Subcutaneous abdominal adipose tissue (tissue), 5 donors: ENCODE results near the gene RAP1GAP2.

ENCODE experiments used
- H3K27ac ChIP-seq: one replicate; pipeline ENCODE4 v1.7.0; 2013; ENCODE audit warnings: low read depth, mild to moderate bottlenecking, inconsistent platforms, low read length, moderate library complexity
- H3K27me3 ChIP-seq, 5 donors: one replicate each; pipeline ENCODE4 v1.7.0; 2013; ENCODE audit warnings: low read length in 5 of 5, inconsistent platforms in 1 of 5; ENCODE audit not compliant: control insufficient read depth in 5 of 5, insufficient read depth in 4 of 5
- H3K36me3 ChIP-seq, 5 donors: one replicate each; pipeline ENCODE4 v1.7.0; 2013; ENCODE audit warnings: low read length in 5 of 5; ENCODE audit not compliant: control insufficient read depth in 5 of 5, insufficient read depth in 5 of 5
- H3K4me1 ChIP-seq, 5 donors: one replicate each; pipeline ENCODE4 v1.7.0; 2013; ENCODE audit warnings: low read length in 5 of 5, mild to moderate bottlenecking in 3 of 5, moderate library complexity in 1 of 5; ENCODE audit not compliant: control insufficient read depth in 5 of 5, insufficient read depth in 5 of 5
- H3K4me3 ChIP-seq, 5 donors: one replicate each; pipeline ENCODE4 v1.7.0; 2013; ENCODE audit warnings: low read length in 5 of 5, low read depth in 1 of 5
- H3K9ac ChIP-seq, 5 donors: one replicate each; pipeline ENCODE4 v1.7.0; 2013; ENCODE audit warnings: low read length in 5 of 5, mild to moderate bottlenecking in 4 of 5, moderate library complexity in 3 of 5
- H3K9me3 ChIP-seq, 5 donors: one replicate each; pipeline ENCODE4 v1.7.0; 2013; ENCODE audit warnings: low read length in 5 of 5; ENCODE audit not compliant: control insufficient read depth in 5 of 5
- donor health status: healthy.
- donor health status: healthy.
- donor health status: healthy.
- donor health status: healthy.
- donor health status: healthy.

RAP1GAP2 gene

DNA sequence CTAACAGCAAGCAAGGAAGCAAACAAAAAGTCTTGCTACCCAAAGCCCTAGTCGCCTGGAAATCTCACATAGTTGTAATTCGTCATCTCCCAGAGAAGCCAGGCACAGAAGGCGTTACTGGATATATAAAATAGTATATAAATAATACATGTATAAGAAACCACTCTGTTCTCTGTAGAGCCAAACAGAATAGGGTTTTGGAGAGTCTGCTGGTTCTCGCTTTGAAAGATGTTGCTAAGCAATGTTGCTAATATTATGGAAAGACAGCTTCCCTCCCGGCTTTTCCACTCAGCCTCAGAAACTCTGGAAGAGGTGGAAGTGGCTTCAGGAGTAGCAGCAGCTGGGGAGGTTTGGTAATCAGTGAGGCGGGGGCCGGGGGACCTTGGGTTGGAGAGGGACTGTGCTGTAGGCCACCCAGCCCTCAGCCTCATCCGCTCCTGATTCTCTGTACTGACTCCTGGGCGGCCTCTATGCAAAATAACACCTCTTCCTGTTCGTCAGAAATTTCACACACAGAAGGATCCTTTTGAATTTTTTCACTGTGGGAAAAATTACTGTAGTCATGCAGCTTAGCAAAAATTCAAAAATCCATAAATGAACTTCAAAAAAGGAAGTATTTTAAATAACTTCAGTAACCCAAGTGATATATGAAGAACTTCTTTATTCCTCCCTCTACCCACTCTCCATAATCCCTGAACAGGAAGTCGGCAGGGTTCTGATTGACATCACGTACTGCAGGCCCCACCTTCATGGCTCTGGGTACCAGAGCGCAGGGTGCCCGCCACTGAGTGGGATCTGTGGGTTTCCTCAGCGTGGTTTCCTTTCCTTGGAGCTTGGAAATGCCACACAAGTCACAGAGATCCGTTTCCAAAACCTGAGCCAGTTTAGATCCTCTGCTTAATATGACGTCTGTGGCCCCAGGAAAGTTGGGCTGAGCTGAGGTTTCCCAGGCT is 51.4 kb downstream of the RAP1GAP2 start:
- no peak overlapping the region for H3K27ac ChIP-seq

DNA sequence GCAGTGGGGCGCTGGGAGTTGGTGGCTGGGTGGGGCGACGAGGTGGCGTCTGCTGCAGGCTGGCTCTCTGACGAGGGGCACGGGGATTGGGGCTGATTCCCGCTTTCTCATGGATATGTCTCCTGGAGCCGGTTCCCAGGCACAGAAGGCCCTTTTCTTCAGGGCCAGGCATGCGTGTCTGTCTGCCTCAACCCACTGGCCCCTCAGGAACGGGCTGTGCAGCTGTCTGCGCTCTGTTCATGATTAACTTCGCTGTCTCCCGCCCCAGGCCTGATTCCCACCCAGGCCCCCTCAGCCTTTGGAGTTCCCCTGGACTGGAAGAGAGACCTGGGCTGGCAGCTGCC is 53.1 kb downstream of the RAP1GAP2 start:
- Histone ChIP-seq H3K9ac (no peak overlapping the region), H3K9me3 (no peaks in the 10 kb centered on the region), H3K4me3 (no peak overlapping the region), H3K27me3 (peaks cover 0 to 10% (median 8%) of the 10 kb centered on the region in 5 donors), H3K36me3 (no peaks in the 10 kb centered on the region), H3K4me1 (peaks cover 0 to 30% (median 9%) of the 10 kb centered on the region in 5 donors), H3K27ac (no peak overlapping the region)

More for the DNA sequence above, 51.4 kb downstream of the RAP1GAP2 start:
- Histone ChIP-seq H3K4me3 (no peak overlapping the region), H3K36me3 (no peaks in the 10 kb centered on the region), H3K4me1 (peaks cover 0 to 17% (median 0%) of the 10 kb centered on the region in 5 donors), H3K9ac (no peak overlapping the region), H3K27me3 (peaks cover 0 to 10% (median 5%) of the 10 kb centered on the region in 5 donors), H3K9me3 (no peaks in the 10 kb centered on the region)

DNA sequence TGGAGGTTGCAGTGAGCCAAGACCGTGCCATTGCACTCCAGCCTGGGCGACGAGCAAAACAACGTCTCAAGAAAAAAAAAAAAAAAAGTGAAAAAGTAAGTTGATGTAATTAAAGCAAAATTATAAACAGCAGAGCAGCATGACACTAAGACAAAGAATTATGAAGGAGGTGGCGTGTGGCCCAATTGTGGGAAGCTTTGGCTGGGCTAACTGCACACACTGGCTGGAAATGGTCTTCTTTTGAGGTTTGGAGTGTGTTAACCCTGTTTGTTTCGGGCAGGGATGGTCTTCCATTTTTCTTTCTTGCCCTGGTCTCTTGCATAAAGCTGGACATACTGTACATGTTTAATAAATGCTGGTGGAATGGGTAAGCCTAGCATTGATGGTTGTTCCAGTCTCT is 54.8 kb downstream of the RAP1GAP2 start:
- H3K4me1 ChIP-seq = peaks cover 0 to 34% (median 14%) of the 10 kb centered on the region in 5 donors
- no peak overlapping the region for H3K27ac ChIP-seq
- H3K9ac ChIP-seq = no peak overlapping the region
- H3K36me3 ChIP-seq = no peaks in the 10 kb centered on the region
- peaks cover 11 to 22% (median 14%) of the 10 kb centered on the region in 5 donors for H3K27me3 ChIP-seq
- no peak overlapping the region for H3K4me3 ChIP-seq
- no peaks in the 10 kb centered on the region for H3K9me3 ChIP-seq

DNA sequence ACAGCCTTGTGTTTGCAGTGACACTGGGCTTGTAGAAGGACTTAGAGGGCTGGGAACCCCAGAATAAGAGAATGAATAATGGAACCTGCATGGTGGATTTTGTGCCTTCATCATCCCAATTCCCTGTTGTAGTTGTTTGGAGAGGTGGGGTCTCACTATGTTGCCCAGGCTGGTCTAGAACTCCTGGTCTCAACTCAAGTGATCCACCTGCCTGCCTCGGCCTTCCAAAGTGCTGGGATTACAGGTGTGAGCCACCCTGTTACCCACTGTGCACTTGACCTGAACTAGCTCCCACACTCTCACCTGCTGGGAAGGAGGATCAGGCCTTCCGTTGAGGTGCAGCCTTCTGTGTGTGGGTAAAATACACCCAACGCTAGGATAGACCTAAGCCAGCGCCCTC is 55.4 kb downstream of the RAP1GAP2 start:
- Histone ChIP-seq H3K36me3 (no peaks in the 10 kb centered on the region), H3K27me3 (peaks cover 14 to 29% (median 19%) of the 10 kb centered on the region in 5 donors), H3K9me3 (no peaks in the 10 kb centered on the region), H3K4me3 (no peak overlapping the region), H3K4me1 (peaks cover 0 to 34% (median 14%) of the 10 kb centered on the region in 5 donors), H3K27ac (no peak overlapping the region), H3K9ac (no peak overlapping the region)

DNA sequence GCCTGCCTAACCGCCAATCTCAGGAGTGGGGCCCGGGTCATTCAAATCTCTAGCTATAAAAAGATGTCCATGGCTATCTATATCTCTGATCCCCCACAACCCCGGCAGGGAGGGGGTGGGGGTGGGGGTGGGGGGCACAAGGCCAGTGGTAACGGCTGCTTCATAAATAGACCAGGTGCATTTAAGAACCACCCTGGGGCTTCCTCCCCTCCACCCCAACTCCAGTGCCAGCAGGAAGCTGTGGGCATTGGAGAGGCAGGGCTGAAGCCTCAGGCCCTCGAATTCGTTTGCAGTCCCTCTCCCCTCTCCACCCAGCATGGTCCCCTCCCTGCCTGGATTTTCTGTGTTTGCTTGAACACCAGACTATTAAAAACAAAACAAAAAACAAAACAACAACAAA is 56.0 kb downstream of the RAP1GAP2 start:
- no peak overlapping the region for H3K27ac ChIP-seq
- H3K9me3 ChIP-seq = no peaks in the 10 kb centered on the region
- peaks cover 0 to 34% (median 14%) of the 10 kb centered on the region in 5 donors for H3K4me1 ChIP-seq
- H3K4me3 ChIP-seq = no peak overlapping the region
- peaks cover 14 to 35% (median 23%) of the 10 kb centered on the region in 5 donors for H3K27me3 ChIP-seq
- H3K9ac ChIP-seq = no peak overlapping the region
- H3K36me3 ChIP-seq = no peaks in the 10 kb centered on the region

DNA sequence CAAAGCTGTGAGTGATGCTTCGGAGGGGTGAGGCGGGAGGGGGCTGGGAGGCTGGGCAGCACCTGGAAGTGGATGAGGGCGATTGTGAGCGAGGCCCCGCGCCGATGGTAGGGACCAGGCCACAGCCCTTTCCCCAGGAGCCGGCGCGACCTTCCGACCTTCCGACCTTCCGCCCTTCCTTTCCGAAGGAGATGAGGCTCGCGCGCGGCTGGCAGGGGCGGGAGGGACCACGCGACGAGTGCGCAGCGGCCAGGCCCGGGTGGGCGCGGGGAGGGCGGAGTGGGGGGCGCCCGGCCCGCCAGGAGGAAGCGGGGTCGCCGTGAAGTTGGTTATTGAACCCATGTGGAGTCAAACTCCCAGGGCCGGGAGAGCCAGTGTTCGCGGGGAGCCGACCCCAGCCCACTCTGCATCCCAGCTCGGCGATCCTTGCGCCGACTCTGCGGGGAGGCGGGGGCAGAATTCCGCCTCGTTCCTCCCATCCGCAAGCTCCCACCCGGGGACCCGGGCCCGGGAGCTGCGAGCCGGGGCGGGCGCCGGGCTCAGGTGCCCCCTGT is 56.6 kb downstream of the RAP1GAP2 start:
- H3K27me3 ChIP-seq = peaks cover 17 to 35% (median 23%) of the 10 kb centered on the region in 5 donors
- H3K4me3 ChIP-seq = peak overlapping the region in 3 of 5 donors; percentile 50 to 70 (median 59)
- H3K27ac ChIP-seq = no peak overlapping the region
- no peaks in the 10 kb centered on the region for H3K36me3 ChIP-seq
- H3K4me1 ChIP-seq = peaks cover 0 to 30% (median 14%) of the 10 kb centered on the region in 5 donors
- H3K9me3 ChIP-seq = no peaks in the 10 kb centered on the region
- peak overlapping the region in 1 of 5 donors; percentile 51 for H3K9ac ChIP-seq

DNA sequence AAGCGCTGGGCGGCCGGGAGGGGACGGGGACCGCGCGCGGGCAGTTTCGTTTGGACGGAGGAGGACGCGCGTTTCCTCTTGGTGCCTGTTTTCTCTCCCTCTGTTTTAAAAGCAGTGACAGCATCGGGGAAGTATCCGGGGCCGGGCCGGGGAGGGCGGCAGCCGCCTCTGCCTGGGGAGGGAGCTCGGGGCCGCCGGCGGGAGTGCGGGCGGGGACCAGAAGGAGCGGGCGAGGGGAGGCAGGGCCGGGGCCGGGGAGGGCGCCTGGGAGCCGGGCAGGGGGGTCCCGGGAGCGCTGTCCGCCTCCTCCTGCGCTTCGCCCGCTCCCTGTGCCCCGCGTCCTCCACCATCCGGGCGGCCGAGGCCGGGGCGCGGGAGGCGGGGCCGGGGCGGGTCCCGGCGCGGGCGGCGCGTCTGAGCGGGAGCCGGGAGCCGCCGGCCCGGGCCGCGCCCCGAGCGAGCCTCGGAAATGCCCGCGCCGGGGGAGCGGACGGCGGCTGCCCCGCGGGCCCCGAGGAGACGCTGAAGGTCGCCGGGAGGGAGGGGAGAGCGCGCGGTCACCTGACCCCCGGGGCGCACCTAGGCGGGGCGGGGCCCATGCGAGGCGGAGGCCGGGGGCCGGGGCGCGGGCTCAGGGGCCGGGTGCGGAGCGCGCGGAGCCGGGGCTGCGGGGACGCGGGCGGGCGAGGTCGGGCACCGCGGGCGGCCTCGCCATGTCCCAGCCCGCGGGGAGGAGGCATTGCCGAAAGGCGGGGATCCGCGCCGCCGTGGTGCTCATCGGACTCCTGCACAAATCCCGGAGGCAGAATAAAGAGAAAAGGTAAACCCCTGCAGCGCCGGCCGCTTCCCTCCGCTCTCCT is 57.3 kb downstream of the RAP1GAP2 start:
- no peak overlapping the region for H3K27ac ChIP-seq
- peaks cover 0 to 23% (median 13%) of the 10 kb centered on the region in 5 donors for H3K4me1 ChIP-seq
- peak overlapping the region in 4 of 5 donors; percentile 56 to 70 (median 62) for H3K4me3 ChIP-seq
- H3K36me3 ChIP-seq = no peaks in the 10 kb centered on the region
- H3K9ac ChIP-seq = peak overlapping the region in 1 of 5 donors; percentile 51
- H3K27me3 ChIP-seq = peaks cover 15 to 35% (median 23%) of the 10 kb centered on the region in 5 donors
- no peaks in the 10 kb centered on the region for H3K9me3 ChIP-seq

DNA sequence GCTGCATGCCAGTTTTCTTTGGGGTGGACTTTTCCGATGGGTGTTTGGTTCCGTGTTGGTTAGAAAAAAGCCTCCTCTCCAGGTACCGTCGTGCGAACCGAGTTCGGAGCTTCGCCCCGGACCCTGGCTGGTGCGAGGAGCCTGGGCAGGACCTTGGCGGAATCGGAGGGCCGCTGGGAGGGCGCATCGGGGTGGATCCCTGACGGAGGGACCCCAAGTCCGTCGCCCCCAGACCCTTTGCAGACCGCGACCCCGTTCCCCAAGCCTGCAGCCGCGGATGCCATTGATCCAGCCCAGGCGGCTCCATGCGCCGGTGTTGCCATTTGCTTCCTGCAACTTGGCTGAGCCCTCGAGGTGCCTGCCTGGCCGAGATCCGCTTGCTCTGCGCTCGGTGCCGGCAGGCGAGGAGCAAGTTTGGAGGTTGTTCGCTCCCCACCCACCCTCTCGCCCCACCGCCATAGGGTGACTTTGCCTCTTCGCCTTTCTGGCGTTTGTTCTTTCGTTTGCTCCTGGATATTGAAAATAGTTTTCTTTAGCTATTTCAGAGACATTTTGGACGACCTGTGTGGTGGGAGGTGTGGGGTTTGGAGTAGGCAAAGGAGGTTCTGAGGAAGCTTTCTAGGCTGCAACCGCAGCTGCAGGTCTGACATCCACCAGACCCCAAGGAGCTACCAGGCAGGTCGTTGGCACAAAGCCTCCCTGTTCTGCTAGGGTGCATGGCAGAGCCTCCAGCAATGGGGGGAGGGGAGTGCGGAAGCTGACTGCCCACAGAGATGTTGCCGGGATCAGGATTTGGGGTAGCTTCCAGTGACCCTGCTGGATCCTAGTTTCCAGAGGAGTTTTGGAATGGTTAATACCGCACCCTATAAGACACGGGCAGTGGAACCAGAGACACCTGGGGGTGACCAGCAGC is 58.2 kb downstream of the RAP1GAP2 start:
- H3K4me1 ChIP-seq = peaks cover 0 to 20% (median 13%) of the 10 kb centered on the region in 5 donors
- peak overlapping the region in 1 of 5 donors; percentile 51 for H3K9ac ChIP-seq
- no peaks in the 10 kb centered on the region for H3K9me3 ChIP-seq
- peak overlapping the region in 4 of 5 donors; percentile 56 to 70 (median 62) for H3K4me3 ChIP-seq
- no peak overlapping the region for H3K27ac ChIP-seq
- H3K27me3 ChIP-seq = peaks cover 15 to 35% (median 23%) of the 10 kb centered on the region in 5 donors
- no peaks in the 10 kb centered on the region for H3K36me3 ChIP-seq

DNA sequence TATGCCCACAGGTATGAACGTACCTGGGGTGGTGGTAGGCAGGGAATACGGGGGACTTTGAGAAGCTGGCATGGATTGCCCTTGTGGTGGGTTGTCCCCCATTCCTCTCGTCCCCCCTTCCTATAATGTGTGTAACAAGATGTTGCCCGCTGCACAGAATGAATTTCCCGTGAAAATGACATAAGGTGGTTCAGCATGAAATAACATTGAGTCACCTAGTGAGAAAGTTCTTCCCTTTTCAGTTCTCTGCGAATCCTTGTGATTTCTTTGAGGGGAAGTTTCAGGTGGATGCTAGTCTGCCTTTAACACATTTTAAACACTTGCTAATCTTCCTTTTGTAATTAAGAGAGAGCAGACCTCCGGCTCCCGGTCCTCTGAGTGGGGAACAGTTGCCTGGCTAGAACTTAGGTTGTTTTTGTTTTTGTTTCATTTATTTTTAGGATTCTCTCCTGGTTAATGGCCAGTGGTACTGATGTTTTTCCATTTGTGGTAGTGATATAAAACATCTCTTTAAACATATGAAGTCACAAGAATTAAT is 58.9 kb downstream of the RAP1GAP2 start:
- no peak overlapping the region for H3K27ac ChIP-seq
- no peak overlapping the region for H3K4me3 ChIP-seq
- no peaks in the 10 kb centered on the region for H3K36me3 ChIP-seq
- H3K4me1 ChIP-seq = peaks cover 0 to 20% (median 13%) of the 10 kb centered on the region in 5 donors
- peaks cover 0 to 2% (median 0%) of the 10 kb centered on the region in 5 donors for H3K9me3 ChIP-seq
- H3K9ac ChIP-seq = no peak overlapping the region
- H3K27me3 ChIP-seq = peaks cover 15 to 35% (median 25%) of the 10 kb centered on the region in 5 donors
